ENCODE data around the gene TRAPPC3L.

- TF ChIP-seq TARDBP (IDR thresholded peaks at IDR 0.05), result no peak
- TF ChIP-seq L3MBTL2 (conservative IDR thresholded peaks at IDR 0.05), result no peak
- TF ChIP-seq, protein P1, sequence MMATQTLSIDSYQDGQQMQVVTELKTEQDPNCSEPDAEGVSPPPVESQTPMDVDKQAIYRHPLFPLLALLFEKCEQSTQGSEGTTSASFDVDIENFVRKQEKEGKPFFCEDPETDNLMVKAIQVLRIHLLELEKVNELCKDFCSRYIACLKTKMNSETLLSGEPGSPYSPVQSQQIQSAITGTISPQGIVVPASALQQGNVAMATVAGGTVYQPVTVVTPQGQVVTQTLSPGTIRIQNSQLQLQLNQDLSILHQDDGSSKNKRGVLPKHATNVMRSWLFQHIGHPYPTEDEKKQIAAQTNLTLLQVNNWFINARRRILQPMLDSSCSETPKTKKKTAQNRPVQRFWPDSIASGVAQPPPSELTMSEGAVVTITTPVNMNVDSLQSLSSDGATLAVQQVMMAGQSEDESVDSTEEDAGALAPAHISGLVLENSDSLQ (IDR thresholded peaks at IDR 0.05), result no peak
- TF ChIP-seq SP1 (IDR thresholded peaks at IDR 0.05), result no peak
- TF ChIP-seq LEF1 (IDR thresholded peaks at IDR 0.05; ENCODE audit: borderline replicate concordance), result no peak
- no peak for TF ChIP-seq ELF4 (IDR thresholded peaks at IDR 0.05)
- no peak for TF ChIP-seq FOXK2 (IDR thresholded peaks at IDR 0.05)
- no peak for TF ChIP-seq SUZ12 (IDR thresholded peaks at IDR 0.05)
These were observed 74.0 kb downstream of the TRAPPC3L start for GRCh38 chr6:116471531-116471930.

All from HEK293T (cell line).